ENCODE results near the gene CLEC1A.
"Not testable (repeated sequence)": the region's sequence is repeated elsewhere in the genome, so short reads cannot be mapped to it uniquely, and the experiment has no call there.

The CLEC1A gene

GRCh38 chr12:10042167-10042566, 56.6 kb downstream of the CLEC1A start:
- DNase-seq (ENCODE audit: low spot score) = no peak

GRCh38 chr12:10033783-10034545, 64.8 kb downstream of the CLEC1A start:
- DNase-seq (ENCODE audit: low spot score) = no peak

- no peak for DNase-seq (ENCODE audit: low spot score)
Measured at GRCh38 chr12:10031771-10032175, 67.0 kb downstream of the CLEC1A start.

GRCh38 chr12:10031321-10031720, 67.5 kb downstream of the CLEC1A start:
- no peak for DNase-seq (ENCODE audit: low spot score)

- DNase-seq (ENCODE audit: low spot score) = no peak
Measured at GRCh38 chr12:10030446-10030845, 68.3 kb downstream of the CLEC1A start, which contains the start of gene CLEC9A. TSS of gene CLEC9A (plus strand) at chr12:10030682. CDS start at chr12:10052688, 22,006 bp downstream.

GRCh38 chr12:10027721-10028120, 71.1 kb downstream of the CLEC1A start:
- DNase-seq (ENCODE audit: low spot score) = no peak

GRCh38 chr12:10027311-10027710, 71.5 kb downstream of the CLEC1A start:
- no peak for DNase-seq (ENCODE audit: low spot score)

- DNase-seq (ENCODE audit: low spot score) = not testable (repeated sequence)
Measured at GRCh38 chr12:10026666-10027065, 72.1 kb downstream of the CLEC1A start.

GRCh38 chr12:10025236-10025635, 73.5 kb downstream of the CLEC1A start:
- no peak for DNase-seq (ENCODE audit: low spot score)

GRCh38 chr12:10021342-10021741, 77.4 kb downstream of the CLEC1A start:
- no peak for DNase-seq (ENCODE audit: low spot score)
